HG03565 (cell line): ENCODE results near the gene HRK.

Experiments used
- ATAC-seq: cut with Tn5 transposase; IDR thresholded peaks from one replicate; pipeline ENCODE4 v1.9.1; 2021; ENCODE audit warnings: mild to moderate bottlenecking, moderate library complexity; ENCODE audit not compliant: unreplicated experiment

Gene HRK

DNA sequence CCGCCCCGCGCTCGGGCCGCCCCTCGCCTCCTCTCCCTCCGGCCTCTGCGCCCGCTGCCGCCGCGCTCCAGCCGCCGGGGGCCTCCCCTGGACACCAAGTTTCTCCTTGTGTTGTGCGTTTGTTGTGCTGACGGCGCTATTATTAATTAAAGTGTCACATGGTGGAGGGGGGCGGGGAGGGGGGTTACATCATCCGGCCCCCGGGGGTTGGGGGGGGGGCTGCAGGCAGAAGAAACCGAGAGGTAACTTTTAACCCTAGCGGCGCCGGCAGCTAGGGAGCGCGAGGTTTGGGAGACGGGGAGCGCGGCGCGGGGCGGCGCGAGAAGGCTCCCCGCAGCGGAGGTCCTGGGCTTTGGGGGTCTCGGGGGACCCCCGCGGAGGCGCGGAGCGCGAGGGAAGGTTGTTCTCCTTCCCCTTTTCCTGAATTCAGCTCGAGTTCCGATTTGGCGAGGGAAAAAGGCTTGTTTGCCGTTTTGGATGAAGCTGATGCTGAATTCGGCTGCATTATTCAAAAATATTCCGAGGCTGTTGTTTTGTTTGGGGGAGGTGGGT is at the start of gene HRK:
HRK (minus strand) TSS at position 117 of the 552 bp plus-strand sequence. CDS start 134 bp downstream, outside the sequence.
- no peak for ATAC-seq

DNA sequence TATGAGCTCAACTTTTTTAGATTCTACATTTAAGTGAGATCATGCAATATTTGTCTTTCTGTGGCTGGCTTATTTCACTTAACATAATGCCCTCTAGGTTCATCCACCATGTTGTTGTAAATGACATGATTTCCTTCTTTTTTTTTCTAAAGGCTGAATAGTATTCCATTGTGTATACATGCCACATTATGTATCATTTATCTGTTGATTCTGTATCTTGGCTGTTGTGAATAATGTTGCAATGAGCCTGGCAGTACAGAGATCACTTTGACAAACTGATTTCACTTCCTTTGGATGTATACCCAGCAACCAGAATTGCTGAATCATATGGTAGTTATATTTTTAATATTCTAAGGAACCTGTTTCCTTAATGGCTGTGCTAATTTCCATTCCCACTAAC is 48.6 kb upstream of the HRK start:
- ATAC-seq: no peak

DNA sequence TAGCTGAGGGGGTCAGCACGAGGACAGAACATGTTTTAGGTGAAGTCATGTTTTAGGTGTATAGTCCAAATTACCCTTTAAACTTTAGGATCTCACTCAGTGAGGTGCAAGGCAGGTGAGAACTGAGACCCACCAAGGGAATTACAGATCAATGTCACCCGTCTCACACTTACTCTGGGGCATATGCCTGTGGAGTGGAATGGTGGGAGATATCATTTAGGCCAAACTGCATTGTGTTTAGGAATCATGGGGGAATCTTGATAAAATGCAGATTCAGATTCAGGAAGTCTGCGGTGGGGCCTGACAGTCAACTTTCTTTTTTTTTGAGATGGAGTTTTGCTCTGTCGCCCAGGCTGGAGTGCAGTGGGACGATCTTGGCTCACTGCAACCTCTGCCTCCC is 47.3 kb upstream of the HRK start:
- ATAC-seq: no peak

DNA sequence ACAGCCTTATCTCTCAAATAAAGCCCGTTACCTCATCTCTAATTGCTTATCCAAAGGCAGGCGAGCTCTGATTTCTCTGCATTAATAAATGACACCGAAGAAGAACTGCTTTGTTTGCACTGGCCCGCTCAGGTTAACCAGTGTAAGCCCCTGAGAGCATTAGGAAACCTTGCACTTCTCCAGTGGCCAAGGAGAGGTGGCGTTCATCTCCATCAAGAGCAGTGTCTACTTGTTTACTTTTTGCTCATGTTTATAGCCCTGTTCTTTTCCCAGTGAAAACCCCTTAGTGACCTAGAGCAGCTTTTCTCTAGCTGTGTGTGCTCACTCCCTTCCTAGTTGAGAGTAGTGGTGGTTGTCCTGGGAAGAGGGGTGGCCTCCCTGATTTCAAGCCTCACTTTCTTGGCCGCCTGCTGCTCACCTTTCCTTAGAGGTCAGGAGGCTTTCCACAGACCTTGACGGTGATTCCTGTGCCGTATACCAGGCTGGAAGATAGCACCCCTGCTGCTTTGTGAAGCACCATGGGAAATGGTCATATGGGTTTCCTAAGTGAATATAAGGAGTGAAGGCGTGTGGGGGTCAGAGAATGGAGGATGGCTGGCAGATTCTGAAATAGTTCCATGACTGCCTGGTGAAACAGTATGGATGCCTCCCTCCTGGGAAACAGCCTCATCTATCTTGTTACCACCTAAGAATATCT is 46.2 kb upstream of the HRK start:
- ATAC-seq: no peak

DNA sequence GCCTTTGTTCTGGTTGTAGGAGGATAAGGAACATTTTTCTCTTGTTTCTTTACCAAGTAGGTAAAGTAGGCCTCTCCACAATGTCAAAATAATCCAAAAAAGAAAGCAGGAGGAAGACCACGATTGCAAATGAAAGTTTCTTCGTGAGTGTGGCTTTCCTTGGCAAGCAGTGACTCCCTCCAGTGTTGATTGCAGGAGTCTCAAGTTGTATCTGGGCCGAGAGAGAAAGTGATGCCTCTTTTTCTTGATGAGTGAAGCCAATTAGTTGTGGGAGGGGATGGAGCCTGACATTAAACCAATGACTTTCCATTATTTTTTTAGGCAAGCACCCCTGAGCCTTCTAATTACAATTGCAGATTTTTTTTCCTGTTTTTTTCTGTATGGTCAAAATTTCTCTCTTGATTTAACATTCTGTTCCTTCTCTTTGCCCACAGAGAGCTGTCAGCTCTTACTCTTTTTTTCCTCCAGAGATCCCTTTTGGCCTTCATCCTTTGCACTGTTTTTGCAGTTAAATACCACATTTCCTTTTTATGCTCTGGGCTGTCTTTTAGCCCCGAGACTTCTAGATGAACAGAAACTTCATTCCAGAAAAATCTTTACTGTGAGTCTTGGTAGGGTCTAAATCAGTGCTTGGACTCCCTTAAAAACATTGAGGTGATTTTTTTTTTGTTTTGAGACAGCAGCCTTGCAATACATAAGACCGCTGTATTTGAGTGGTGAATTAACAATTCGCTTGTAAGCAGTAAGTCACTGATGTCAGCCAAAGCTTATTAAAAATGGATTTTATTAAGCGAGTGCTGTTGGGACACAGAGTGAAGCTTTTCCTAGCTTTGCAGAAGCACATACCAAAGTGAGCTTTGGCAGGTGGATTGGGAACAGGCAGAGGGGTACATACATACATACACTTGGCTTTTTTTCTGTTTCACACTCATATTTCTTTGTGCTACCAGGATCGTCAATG is 45.3 kb upstream of the HRK start:
- no peak for ATAC-seq

DNA sequence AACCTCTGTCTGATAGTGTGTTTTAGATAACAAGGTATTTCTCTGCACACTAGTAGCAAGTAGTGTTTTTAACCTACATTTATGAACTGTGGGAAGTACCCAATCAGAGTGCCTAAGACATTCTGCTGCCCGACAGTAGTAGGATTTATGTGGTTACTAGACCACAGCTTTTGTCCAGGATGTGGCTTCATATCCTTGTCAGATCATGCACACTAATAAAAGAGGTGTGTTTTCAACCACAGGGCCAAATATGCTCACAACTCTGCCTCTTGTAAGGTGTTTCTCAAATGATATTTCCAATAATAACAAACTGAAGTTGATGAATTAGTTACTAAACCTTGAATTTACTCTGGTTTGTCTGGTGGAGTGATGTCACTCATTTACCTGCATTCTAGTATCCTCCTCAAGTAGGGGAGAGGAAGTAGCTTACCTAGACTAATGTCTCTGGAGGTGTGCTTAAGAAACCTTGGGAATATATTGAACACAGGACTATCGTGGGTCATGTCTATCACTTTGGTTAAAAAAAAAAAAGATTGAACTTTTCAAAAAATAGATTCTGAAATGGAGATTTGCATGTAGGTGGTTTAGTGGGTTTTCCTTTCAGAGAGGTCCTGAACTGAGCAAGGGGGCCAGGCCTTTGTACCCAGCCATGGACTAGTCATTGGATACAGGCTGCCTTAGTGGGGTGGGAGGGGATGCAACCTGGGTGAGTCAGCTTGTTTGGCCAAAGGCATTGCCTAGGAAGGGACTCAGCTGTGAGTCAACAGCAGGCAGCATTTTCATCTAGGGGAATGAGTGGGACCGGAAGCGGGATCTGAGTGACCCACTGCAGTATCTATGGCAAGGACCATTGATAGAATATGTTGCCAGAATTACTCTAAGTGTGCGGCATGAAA is 43.6 kb upstream of the HRK start:
- ATAC-seq: peak; percentile 61

DNA sequence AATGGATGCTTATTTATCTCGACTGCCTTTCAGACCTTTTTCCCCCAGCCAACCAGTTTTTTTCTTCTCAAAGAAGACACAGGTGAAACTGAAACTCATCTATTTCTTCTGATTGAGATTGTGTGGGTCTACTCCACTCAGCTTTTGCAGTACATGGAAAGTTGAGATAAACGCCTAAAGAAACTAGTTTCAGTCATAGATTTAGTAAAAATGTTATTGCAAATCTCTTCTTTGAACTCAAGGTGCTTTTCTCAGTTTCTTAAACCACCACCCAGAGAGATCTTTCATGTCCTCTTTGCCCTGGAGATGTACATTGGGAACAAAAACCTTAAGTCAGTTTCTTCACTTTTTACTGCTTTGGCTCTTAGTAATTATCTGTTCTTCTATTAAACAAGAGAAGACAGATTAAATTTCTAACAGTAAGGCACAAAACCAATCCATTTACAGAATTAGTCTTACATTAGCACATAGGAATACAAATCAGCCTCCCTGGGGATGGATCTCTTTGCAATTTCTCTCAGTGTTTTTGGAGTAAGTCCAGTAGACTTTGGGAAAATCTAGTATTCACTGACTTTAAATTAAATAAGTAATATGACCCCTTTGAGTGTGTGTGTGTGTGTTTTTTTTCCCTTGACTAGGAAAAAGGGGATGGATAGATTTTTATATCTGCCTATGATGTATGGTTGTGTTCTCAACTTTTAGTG is 41.1 kb upstream of the HRK start:
- ATAC-seq: peak; percentile 55

DNA sequence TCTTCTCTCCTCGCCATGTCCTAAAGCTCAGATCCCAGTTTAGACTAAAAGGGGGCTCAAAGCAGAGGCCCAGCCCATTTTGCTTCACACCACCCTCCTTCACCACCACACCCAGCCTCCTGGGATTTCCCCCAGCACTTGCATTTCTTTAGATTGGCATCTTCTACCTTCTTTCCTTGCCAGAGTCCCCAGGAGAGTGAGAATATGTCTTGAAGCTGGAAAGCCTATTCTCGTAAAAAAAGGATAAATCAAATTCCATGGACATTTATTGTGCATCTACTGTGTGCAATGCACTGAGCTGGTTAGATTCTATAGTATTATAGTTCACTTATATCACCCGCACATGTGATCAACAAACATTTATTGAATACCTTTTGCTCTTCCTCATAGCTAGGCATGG is 39.7 kb upstream of the HRK start:
- ATAC-seq: no peak

DNA sequence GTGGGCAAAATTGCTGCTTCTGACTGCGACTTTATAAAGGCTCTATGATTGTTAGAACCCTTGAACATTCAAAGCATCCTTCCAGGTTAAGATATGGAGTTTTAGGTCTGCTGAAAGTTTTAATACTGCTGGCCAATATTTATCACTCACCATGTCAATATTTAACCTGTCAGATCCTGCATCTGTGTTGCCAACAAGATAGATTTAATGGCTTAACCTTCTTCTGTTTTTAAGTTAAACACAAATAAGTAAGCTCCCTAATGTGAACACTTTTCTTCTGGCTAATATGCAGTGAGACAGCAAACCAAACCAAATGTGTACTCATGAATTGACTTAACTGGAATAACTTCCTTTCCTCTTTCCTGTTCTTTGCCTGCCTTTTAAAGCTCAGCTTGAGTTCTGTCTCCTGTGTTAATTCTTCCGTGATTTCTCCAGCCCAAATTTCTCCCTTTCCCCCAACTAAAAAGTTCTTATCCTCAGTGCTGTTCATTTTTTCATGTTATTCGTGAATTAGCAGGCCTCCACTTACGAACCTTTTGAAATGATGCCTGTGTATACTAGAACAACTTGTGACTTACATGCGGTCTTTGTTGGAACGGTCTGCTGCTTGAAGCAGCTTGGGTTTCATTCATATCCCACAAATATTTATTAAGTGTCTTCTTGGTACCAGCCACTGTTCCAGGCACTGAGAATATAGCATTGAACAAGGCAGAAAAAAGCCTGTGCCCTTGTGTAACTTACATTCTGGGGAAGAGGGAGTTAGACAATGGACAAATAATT is 38.7 kb upstream of the HRK start:
- ATAC-seq: no peak

DNA sequence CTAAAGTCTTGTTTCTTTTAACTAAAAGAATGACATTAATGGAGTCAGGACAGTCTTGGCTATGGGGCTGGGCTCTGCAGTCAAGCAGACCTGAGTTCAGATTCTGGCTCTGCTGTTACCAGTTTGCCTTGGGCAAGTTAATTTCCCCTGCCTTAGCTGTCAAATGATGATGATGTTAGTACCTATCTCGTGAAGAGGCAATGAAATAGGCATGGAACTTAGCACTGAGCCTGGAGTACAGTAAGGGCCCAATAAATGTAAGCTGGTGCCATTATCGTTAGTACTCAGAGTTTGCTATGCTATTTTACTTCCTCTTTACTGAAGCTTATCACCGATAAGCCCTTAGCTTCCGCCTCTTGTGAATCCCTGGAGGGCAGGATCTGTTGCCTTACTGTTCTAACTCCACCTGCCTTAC is 38.0 kb upstream of the HRK start:
- ATAC-seq: no peak

DNA sequence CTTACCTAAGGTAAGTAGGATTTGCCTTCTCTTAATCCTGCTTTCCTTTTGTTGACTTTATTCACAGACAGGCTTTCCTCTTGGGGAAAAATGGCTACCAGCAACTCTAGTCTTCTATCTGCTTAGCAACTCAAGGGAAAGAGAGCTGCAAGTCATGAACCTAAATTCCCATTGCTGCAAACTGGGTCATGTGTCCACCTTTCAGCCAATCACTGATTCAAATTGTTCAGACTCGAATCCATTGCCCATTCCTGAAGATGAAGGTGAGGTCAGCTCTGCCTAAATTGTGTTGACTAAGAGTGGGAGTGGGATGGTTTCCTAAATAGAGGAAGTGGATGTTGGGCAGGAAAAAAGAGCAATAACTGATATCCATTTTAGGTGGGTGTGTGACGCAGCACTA is 37.2 kb upstream of the HRK start:
- ATAC-seq: no peak

DNA sequence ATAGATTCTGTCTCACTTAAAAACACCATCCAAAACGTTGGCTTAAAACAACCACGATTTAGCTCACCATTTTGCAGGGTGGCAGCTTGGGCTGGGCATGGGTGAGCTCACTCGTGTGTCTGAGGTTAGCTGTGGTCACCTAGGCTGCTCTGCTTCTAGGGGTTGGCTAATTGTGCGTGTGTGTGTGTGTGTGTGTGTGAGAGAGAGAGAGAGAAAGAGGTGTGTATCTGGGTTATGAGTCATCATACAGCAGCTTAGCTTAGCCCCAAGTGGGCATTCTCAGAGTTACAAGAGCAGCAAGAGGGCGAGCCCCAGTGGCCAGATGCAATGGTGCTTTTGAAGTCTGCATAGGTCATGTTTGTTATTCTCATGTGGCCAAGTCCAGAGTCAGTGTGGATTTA is 35.5 kb upstream of the HRK start:
- ATAC-seq: peak; percentile 93

DNA sequence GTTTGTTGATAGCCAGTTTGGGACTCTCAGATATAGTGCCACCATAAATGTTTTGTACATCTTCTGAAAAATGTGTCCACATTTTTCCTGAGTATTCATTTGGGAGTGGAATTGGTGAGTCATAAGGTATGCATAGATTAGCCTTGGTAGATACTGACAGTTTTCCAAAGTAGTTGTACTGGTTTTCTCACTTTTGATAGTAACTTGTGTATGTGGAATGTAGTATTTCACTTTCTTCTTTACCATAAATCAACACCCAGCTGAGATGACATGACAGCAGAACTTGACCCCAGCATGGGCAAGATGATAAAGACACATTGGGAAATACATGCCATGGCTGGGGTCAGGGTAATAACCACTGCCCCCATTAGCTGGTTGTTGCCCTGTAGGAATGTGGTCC is 34.9 kb upstream of the HRK start:
- no peak for ATAC-seq

DNA sequence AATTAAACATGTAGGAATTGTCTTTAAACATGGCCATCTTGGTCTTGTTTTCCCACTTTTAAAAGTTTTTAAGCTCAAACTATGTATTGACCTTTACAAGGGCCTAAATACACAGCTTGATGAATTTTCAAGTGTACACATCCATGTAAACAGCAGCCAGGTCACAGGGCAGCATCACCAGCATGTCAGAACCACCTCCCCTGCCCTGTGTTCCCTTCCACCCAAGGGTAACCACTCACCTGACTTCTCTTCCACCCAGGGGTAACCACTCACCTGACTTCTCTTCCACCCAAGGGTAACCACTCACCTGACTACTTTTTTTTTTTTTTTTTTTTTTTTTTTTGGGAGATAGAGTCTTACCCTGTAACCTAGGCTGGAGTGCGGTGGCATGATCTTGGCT is 34.1 kb upstream of the HRK start:
- ATAC-seq: no peak

DNA sequence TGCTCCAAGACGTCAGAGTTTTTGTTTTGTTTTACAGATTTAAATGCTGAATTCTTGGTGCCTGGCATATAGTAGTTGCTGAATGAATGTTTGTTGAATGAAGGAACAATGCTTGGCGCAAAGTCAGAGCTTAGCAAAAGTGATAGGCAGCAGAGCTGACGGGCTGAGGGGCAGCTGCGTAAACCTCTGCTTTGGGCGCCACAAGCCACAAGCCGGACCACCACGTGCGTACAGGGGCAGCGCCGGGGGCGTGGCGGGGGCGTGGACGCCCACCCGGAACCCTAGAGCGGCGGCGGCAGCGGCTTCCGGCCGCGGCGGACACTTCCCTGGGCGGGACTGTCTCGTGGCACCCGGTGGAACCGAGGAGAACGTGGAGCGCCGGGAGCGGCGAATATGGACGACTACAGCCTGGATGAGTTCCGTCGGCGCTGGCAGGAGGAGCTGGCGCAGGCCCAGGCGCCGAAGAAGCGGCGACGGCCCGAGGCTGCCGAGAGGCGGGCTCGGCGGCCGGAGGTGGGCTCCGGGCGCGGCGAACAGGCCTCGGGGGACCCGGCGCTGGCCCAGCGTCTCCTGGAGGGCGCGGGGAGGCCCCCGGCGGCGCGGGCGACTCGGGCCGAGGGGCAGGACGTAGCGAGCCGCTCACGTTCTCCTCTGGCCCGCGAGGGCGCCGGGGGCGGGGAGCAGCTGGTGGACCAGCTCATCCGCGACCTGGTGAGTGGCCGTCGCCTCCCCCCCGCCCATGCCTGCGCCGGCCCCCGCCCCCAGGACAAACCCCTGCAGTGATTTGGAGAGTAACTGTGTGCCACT is 29.6 kb upstream of the HRK start, which contains the start of gene FBXW8:
FBXW8 (plus strand) TSS at position 306 of the 807 bp plus-strand sequence; CDS start at position 394, 88 bp downstream.
- ATAC-seq: peak; percentile 81

DNA sequence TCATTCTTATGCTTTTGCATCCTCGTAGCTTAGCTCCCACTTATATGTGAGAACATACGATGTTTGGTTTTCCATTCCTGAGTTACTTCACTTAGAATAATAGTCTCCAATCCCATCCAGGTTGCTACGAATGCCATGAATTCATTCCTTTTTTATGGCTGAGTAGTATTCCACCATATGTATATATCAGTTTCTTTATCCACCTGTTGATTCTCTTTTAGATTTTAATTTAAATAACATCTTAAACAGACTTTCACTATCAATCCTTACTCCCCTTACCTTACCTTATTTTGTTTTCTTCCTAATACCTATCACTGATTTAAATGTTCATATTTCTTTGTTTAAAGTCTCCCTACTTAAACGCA is 29.0 kb upstream of the HRK start:
- ATAC-seq: no peak

DNA sequence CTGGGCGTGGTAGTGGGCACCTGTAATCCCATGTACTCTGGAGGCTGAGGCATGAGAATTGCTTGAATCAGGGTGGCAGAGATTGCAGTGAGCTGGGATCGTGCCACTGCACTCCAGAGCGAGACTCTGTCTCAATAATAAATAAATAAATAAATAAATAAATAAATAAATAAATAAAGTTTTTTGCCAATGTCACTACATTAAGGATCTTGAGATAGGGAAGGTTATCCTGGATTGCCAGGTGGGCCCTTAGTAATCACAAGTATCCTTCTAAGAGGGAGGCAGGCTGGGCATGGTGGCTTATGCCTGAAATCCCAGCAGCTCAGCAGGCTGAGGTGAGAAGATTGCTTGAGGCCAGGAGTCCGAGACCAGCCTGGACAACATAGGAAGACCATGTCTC is 25.0 kb upstream of the HRK start:
- no peak for ATAC-seq

DNA sequence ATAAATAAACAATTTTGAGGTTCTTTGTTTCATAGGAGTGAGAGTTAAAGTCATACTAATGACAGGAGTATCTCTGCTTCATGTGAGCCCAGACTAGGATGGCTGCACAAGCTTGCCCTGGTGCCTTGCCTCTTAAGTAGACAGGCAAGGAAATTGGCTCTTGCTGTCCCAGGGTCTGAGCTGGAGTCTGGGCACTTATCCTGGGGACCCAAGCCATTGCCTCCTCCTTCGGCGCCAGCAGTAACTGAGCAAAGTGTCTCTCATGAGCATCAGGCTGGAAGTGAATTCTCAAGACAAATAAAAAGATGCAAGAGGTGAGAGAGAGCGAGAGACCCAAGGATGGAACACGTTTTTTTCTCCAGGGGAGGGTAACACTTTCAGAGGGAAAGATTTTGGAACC is 22.6 kb upstream of the HRK start:
- no peak for ATAC-seq

DNA sequence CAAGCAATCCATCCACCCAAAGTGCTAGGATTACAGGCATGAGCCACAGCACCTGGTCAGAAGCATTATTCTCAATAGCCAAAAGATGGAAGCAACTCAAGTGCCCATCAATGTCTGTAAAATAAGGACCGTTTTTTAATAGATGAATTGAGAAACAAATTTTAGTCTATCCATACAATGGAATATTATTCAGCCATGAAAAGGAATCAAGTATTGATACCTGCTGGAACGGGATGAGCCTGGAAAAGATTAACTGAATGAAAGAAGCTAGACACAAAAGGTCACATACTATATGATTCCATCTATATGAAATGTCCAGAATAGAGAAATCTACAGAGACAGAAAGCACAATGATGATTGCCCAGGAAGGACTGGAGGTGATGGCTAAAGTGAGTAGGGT is 20.4 kb upstream of the HRK start:
- ATAC-seq: no peak
